ENCODE measurements around the gene ST3GAL4. TPM values are rescaled to one million over a fixed set of nuclear protein-coding genes. Genes with fewer than 3 reads are reported as not detected.

The ST3GAL4 gene, protein sequence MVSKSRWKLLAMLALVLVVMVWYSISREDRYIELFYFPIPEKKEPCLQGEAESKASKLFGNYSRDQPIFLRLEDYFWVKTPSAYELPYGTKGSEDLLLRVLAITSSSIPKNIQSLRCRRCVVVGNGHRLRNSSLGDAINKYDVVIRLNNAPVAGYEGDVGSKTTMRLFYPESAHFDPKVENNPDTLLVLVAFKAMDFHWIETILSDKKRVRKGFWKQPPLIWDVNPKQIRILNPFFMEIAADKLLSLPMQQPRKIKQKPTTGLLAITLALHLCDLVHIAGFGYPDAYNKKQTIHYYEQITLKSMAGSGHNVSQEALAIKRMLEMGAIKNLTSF
- 16.8 and 42.0 TPM in 2 replicates for total RNA-seq (ENCODE audit: low replicate concordance)

DNA sequence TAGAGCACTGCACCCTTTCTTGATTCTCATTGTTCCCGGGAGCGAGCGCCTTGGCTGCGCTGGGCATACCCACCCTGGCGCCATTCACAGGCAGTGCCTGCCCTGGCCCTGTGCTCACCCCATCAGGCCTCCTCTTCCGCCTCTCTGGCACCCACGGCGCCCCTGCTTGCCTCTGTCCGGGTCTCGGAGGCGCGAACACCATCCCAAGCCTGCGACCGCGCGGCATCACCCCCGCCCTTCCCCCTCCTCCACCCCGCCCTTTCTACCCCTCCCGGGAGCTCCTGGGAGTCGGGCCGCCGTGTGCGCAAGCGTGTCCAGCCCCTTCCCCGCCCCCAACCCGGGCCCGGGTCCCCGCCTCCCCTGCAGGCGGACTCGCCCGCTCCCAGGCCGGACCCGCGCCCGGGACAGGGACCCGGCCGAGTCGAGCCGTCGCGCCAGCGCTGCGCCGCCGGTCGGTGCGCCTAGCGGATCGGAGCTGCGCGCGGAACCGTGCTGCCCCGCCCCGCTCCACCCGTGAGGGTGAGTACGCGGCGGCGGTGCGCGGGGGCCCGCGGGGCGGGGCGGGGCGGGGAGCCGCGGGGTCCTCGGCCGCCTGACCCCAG, at the start of gene ST3GAL4:
ST3GAL4 (plus strand) TSS at position 363 of the 602 bp plus-strand sequence. CDS start 50,470 bp downstream, outside the sequence.

Other genes with a start within 250 kb of the ST3GAL4 start
- 27.4 and 53.0 TPM in 2 replicates for gene RPUSD4, start 144.0 kb upstream of the ST3GAL4 start, total RNA-seq (ENCODE audit: low replicate concordance)
- 10.2 and 15.2 TPM in 2 replicates for gene FAM118B, start 143.9 kb upstream of the ST3GAL4 start, total RNA-seq (ENCODE audit: low replicate concordance)
- gene SRPRA, start 86.8 kb upstream of the ST3GAL4 start, total RNA-seq (ENCODE audit: low replicate concordance), result 48.0 and 57.5 TPM in 2 replicates
- 10.4 and 12.8 TPM in 2 replicates for gene FOXRED1, start 86.5 kb upstream of the ST3GAL4 start, total RNA-seq (ENCODE audit: low replicate concordance)
- 1.3 and 1.7 TPM in 2 replicates for gene TIRAP, start 72.6 kb upstream of the ST3GAL4 start, total RNA-seq (ENCODE audit: low replicate concordance)
- 11.3 and 16.3 TPM in 2 replicates for gene DCPS, start 51.6 kb upstream of the ST3GAL4 start, total RNA-seq (ENCODE audit: low replicate concordance)

Measured in smooth muscle cell of the coronary artery (primary cell).